HG02973 (cell line): Measurements from ENCODE around the gene CHD9.
"Not testable (repeated sequence)": the region's sequence is repeated elsewhere in the genome, so short reads cannot be mapped to it uniquely, and the experiment has no call there.

Experiments used
- ATAC-seq: cut with Tn5 transposase; IDR thresholded peaks from one replicate; pipeline ENCODE4 v1.9.1; 2021; ENCODE audit warnings: moderate library complexity; ENCODE audit not compliant: unreplicated experiment

The CHD9 gene

GRCh38 chr16:53045341-53046220 is 9.2 kb upstream of the CHD9 start:
- ATAC-seq, result no peak

- ATAC-seq, result not testable (repeated sequence)
These were observed 7.3 kb upstream of the CHD9 start for GRCh38 chr16:53047515-53047914.

GRCh38 chr16:53048139-53048915 is 6.5 kb upstream of the CHD9 start:
- no peak for ATAC-seq

GRCh38 chr16:53051255-53051654 is 3.5 kb upstream of the CHD9 start:
- not testable (repeated sequence) for ATAC-seq

GRCh38 chr16:53052519-53053501 is 2.0 kb upstream of the CHD9 start, which contains the start of gene CHD9NB:
CHD9NB (minus strand) TSS chr16:53052897; CDS start chr16:53044158, 8,739 bp downstream.
- ATAC-seq, result no peak

GRCh38 chr16:53053967-53054669 is 673 bp upstream of the CHD9 start:
- peak; percentile 34 for ATAC-seq

GRCh38 chr16:53055541-53056391 is 975 bp downstream of the CHD9 start:
- ATAC-seq, result no peak

- ATAC-seq, result no peak
These were observed 1.6 kb downstream of the CHD9 start for GRCh38 chr16:53056392-53056881.

GRCh38 chr16:53057658-53058057 is 2.9 kb downstream of the CHD9 start:
- ATAC-seq, result no peak

GRCh38 chr16:53058441-53058840 is 3.6 kb downstream of the CHD9 start:
- ATAC-seq, result no peak

- no peak for ATAC-seq
These were observed 4.1 kb downstream of the CHD9 start for GRCh38 chr16:53058882-53059281.

- no peak for ATAC-seq
These were observed 4.9 kb downstream of the CHD9 start for GRCh38 chr16:53059672-53060071.

- peak; percentile 28 for ATAC-seq
These were observed 6.5 kb downstream of the CHD9 start for GRCh38 chr16:53061256-53061655.

GRCh38 chr16:53061701-53062159 is 6.9 kb downstream of the CHD9 start:
- peak; percentile 87 for ATAC-seq

- ATAC-seq, result no peak
These were observed 9.3 kb downstream of the CHD9 start for GRCh38 chr16:53064081-53064578.

GRCh38 chr16:53065461-53066061 is 10.8 kb downstream of the CHD9 start:
- no peak for ATAC-seq

- ATAC-seq, result no peak
These were observed 12.9 kb downstream of the CHD9 start for GRCh38 chr16:53067675-53068074.

- peak; percentile 36 for ATAC-seq
These were observed 13.6 kb downstream of the CHD9 start for GRCh38 chr16:53068423-53068833.
